Fibroblast of mammary gland (primary cell): ENCODE results near the gene CHADL.

Experiments used
- DNase-seq: peaks from one replicate; pipeline ENCODE4 v3.0.0-alpha.2; 2010; ENCODE audit warnings: low read depth
- H3K4me3 ChIP-seq: 2 replicates; pipeline ENCODE4 v1.5.1; 2011; ENCODE audit warnings: low read depth, mild to moderate bottlenecking, low read length, moderate library complexity; ENCODE audit not compliant: control insufficient read depth
- CTCF ChIP-seq: conservative IDR thresholded peaks from 2 replicates; pipeline ENCODE4 v1.5.1; 2011; ENCODE audit warnings: low read depth, low read length, inconsistent platforms; ENCODE audit not compliant: control insufficient read depth, insufficient read depth

The CHADL gene

GRCh38 chr22:41231369-41231768 is 9.4 kb downstream of the CHADL start:
- H3K4me3 ChIP-seq = no peak overlapping the region
- DNase-seq = no peak
- TF ChIP-seq CTCF = no peak

- TF ChIP-seq CTCF = no peak
- no peak for DNase-seq
- H3K4me3 ChIP-seq = no peak overlapping the region
Observed at GRCh38 chr22:41230401-41230785, 10.3 kb downstream of the CHADL start.

- TF ChIP-seq CTCF = no peak
- H3K4me3 ChIP-seq = no peak overlapping the region
- DNase-seq = no peak
Observed at GRCh38 chr22:41229730-41230400, 10.9 kb downstream of the CHADL start.

- no peak for TF ChIP-seq CTCF
- DNase-seq = no peak
- H3K4me3 ChIP-seq = no peak overlapping the region
Observed at GRCh38 chr22:41229215-41229614, 11.5 kb downstream of the CHADL start.

- H3K4me3 ChIP-seq = no peak overlapping the region
- no peak for DNase-seq
- TF ChIP-seq CTCF = no peak
Observed at GRCh38 chr22:41226723-41227655, 13.7 kb downstream of the CHADL start.

- no peak overlapping the region for H3K4me3 ChIP-seq
- no peak for DNase-seq
- no peak for TF ChIP-seq CTCF
Observed at GRCh38 chr22:41223535-41223934, 17.2 kb downstream of the CHADL start.
